HG03342 (cell line): ENCODE data around the gene AMMECR1.
"Not testable (repeated sequence)": the region's sequence is repeated elsewhere in the genome, so short reads cannot be mapped to it uniquely, and the experiment has no call there.

ENCODE experiments used
- ATAC-seq: cut with Tn5 transposase; IDR thresholded peaks from one replicate; pipeline ENCODE4 v1.9.1; 2021; ENCODE audit warnings: mild to moderate bottlenecking, moderate library complexity; ENCODE audit not compliant: unreplicated experiment

Gene AMMECR1

GRCh38 chrX:110317820-110318663, at the start of gene AMMECR1:
Gene AMMECR1, minus strand, starts transcription at chrX:110318085. Its CDS starts 14 bp downstream, at chrX:110318071.
- peak; percentile 69 for ATAC-seq

GRCh38 chrX:110363244-110363643, 45.4 kb upstream of the AMMECR1 start:
- ATAC-seq, result no peak

GRCh38 chrX:110359273-110359672, 41.4 kb upstream of the AMMECR1 start:
- no peak for ATAC-seq

- no peak for ATAC-seq
Observed at GRCh38 chrX:110358548-110358947, 40.7 kb upstream of the AMMECR1 start, which contains the start of gene RTL9. Gene RTL9, plus strand, starts transcription at chrX:110358848. Its CDS starts 91,770 bp downstream, at chrX:110450618.

GRCh38 chrX:110346681-110347080, 28.8 kb upstream of the AMMECR1 start:
- no peak for ATAC-seq

GRCh38 chrX:110341189-110342035, 23.5 kb upstream of the AMMECR1 start:
- ATAC-seq, result peak; percentile 88

GRCh38 chrX:110338935-110339334, 21.1 kb upstream of the AMMECR1 start:
- ATAC-seq, result no peak

GRCh38 chrX:110333458-110333857, 15.6 kb upstream of the AMMECR1 start:
- not testable (repeated sequence) for ATAC-seq

GRCh38 chrX:110331444-110332030, 13.7 kb upstream of the AMMECR1 start:
- ATAC-seq, result no peak

- ATAC-seq, result not testable (repeated sequence)
Observed at GRCh38 chrX:110328613-110329012, 10.7 kb upstream of the AMMECR1 start.

GRCh38 chrX:110327336-110327735, 9.5 kb upstream of the AMMECR1 start:
- ATAC-seq, result no peak

GRCh38 chrX:110326712-110327111, 8.8 kb upstream of the AMMECR1 start:
- no peak for ATAC-seq

- ATAC-seq, result no peak
Observed at GRCh38 chrX:110322603-110323002, 4.7 kb upstream of the AMMECR1 start.

- ATAC-seq, result peak; percentile 27
Observed at GRCh38 chrX:110321670-110322069, 3.8 kb upstream of the AMMECR1 start.

GRCh38 chrX:110321081-110321480, 3.2 kb upstream of the AMMECR1 start:
- no peak for ATAC-seq

- ATAC-seq, result no peak
Observed at GRCh38 chrX:110320381-110320987, 2.6 kb upstream of the AMMECR1 start.

- peak; percentile 25 for ATAC-seq
Observed at GRCh38 chrX:110318664-110318968, 731 bp upstream of the AMMECR1 start.

- ATAC-seq, result peak; percentile 23
Observed at GRCh38 chrX:110317061-110317819, 645 bp downstream of the AMMECR1 start.

GRCh38 chrX:110316351-110317060, 1.4 kb downstream of the AMMECR1 start:
- no peak for ATAC-seq

GRCh38 chrX:110315551-110315950, 2.3 kb downstream of the AMMECR1 start:
- no peak for ATAC-seq
